GM12878 (cell line): ENCODE results near the gene ATRNL1. TPM values are rescaled to one million over a fixed set of nuclear protein-coding genes. Genes with fewer than 3 reads are reported as not detected.

Source experiments
- ATAC-seq: fragments of 200-7000 bp; cut with Tn5 transposase; 3 replicates; pipeline ENCODE4 v1.9.1; 2020; ENCODE audit warnings: mild to moderate bottlenecking, moderate library complexity
- BruUV-seq: library from RNA; stranded (reverse); fragments of 400-500 nt; replicated peaks from 2 replicates; lab custom pipeline; 2021; lab: Mats Ljungman, UMichigan
- CTCF ChIA-PET: fragments of 300-600 bp; sonication (Branson Sonifier 250); formaldehyde crosslinking; extraction: SDS; loops from one replicate; lab custom pipeline; 2021; ENCODE audit warnings: inconsistent platforms; lab: Yijun Ruan, JAX
- POLR2A ChIA-PET: fragments of 350-600 bp; formaldehyde crosslinking; extraction: SDS; loops from one replicate; lab custom pipeline; 2021; ENCODE audit warnings: inconsistent platforms; lab: Charles Lee
- RAD21 ChIA-PET: fragments of 300-600 bp; sonication (Branson Sonifier 250); formaldehyde crosslinking; loops from one replicate; lab custom pipeline; 2023; ENCODE audit warnings: antibody characterized with exemption; ENCODE audit not compliant: unreplicated experiment; lab: Charles Lee
- SMC1A ChIA-PET: fragments of 300-600 bp; sonication (Branson Sonifier 250); formaldehyde crosslinking; loops from one replicate; lab custom pipeline; 2023; ENCODE audit not compliant: unreplicated experiment, uncharacterized antibody; lab: Charles Lee
- DNase-seq: peaks from one replicate; pipeline ENCODE4 v3.0.0-alpha.2; 2011; ENCODE audit warnings: low read depth, low spot score
- FAIRE-seq: peaks from 3 replicates; lab custom pipeline; 2011; peaks lifted over from hg19 to GRCh38; lab: Jason Lieb, UNC
- H2AFZ ChIP-seq: 2 replicates; pipeline ENCODE4 v1.6.0; 2011; ENCODE audit warnings: low read depth, low read length, control low read depth; ENCODE audit not compliant: control insufficient read depth
- H3K27ac ChIP-seq: 2 replicates; pipeline ENCODE4 v1.5.1; 2011; ENCODE audit warnings: control low read depth; ENCODE audit not compliant: control insufficient read depth, insufficient read depth
- H3K27me3 ChIP-seq, 2 experiments: replicated peaks in 1 of 2; 2 replicates each; pipeline versions ENCODE4 v1.6.0 to v1.6.1; 2011; ENCODE audit warnings: low read length in 1 of 2; ENCODE audit not compliant: control insufficient read depth in 2 of 2, insufficient read depth in 2 of 2
- H3K36me3 ChIP-seq, 2 experiments: 2 replicates each; pipeline ENCODE4 v1.5.1; 2011; ENCODE audit warnings: low read length in 1 of 2; ENCODE audit not compliant: control insufficient read depth in 2 of 2, insufficient read depth in 2 of 2
- H3K4me1 ChIP-seq: 2 replicates; pipeline ENCODE4 v1.6.1; 2011; ENCODE audit warnings: mild to moderate bottlenecking, low read length, moderate library complexity, mixed read lengths; ENCODE audit not compliant: control insufficient read depth, insufficient read depth
- H3K4me2 ChIP-seq: 2 replicates; pipeline ENCODE4 v1.6.0; 2011; ENCODE audit warnings: control low read depth; ENCODE audit not compliant: control insufficient read depth, insufficient read depth
- H3K4me3 ChIP-seq: fragments of 200-600 bp; sonication (generic); 2 replicates; pipeline ENCODE4 v1.5.1; 2016
- H3K79me2 ChIP-seq: 2 replicates; pipeline ENCODE4 v1.6.0; 2011; ENCODE audit warnings: low read length; ENCODE audit not compliant: control insufficient read depth, insufficient read depth
- H3K9ac ChIP-seq: 2 replicates; pipeline ENCODE4 v1.8.0; 2011; ENCODE audit warnings: low read length, control low read depth, mixed read lengths; ENCODE audit not compliant: control insufficient read depth, insufficient read depth
- H3K9me3 ChIP-seq: replicated peaks from 3 replicates; pipeline ENCODE4 v1.5.1; 2011; ENCODE audit warnings: mild to moderate bottlenecking, low read length; ENCODE audit not compliant: control insufficient read depth, insufficient read depth
- H4K20me1 ChIP-seq: 2 replicates; pipeline ENCODE4 v1.6.0; 2011; ENCODE audit not compliant: control insufficient read depth, insufficient read depth
- CREB1 ChIP-seq: IDR thresholded peaks from 2 replicates; pipeline ENCODE4 v1.6.1; 2012; ENCODE audit warnings: low read depth, mild to moderate bottlenecking, inconsistent platforms
- ESRRA ChIP-seq: IDR thresholded peaks from 2 replicates; pipeline ENCODE4 v1.6.1; 2012; ENCODE audit warnings: mild to moderate bottlenecking, low read length, improper control_type of control experiment
- FOS ChIP-seq: IDR thresholded peaks from 3 replicates; pipeline ENCODE4 v1.6.1; 2011; ENCODE audit warnings: borderline replicate concordance; ENCODE audit not compliant: insufficient read length; ENCODE audit errors: extremely low read depth
- HCFC1 ChIP-seq: fragments of 150-350 bp; IDR thresholded peaks from 2 replicates; pipeline ENCODE4 v1.6.1; 2014; ENCODE audit warnings: low read length
- MEF2B ChIP-seq: fragments of 450-650 bp; IDR thresholded peaks from 2 replicates; pipeline ENCODE4 v1.6.1; 2018; ENCODE audit warnings: mild to moderate bottlenecking, moderate library complexity; ENCODE audit not compliant: partially characterized antibody, poor library complexity, severe bottlenecking
- MTA2 ChIP-seq: fragments of 450-650 bp; IDR thresholded peaks from 2 replicates; pipeline ENCODE4 v1.6.1; 2016; ENCODE audit warnings: low read depth, mild to moderate bottlenecking, moderate library complexity
- RAD51 ChIP-seq: fragments of 450-650 bp; IDR thresholded peaks from 2 replicates; pipeline ENCODE4 v1.6.1; 2016; ENCODE audit warnings: moderate library complexity, mild to moderate bottlenecking, inconsistent platforms
- RFX5 ChIP-seq: IDR thresholded peaks from 2 replicates; pipeline ENCODE4 v1.6.1; 2011; ENCODE audit warnings: low read depth, low read length, improper control_type of control experiment
- YY1 ChIP-seq: IDR thresholded peaks from 2 replicates; pipeline ENCODE4 v1.6.1; 2011; ENCODE audit warnings: low read depth, mild to moderate bottlenecking, low read length
- ZBTB33 ChIP-seq: fragments of 450-650 bp; IDR thresholded peaks from 2 replicates; pipeline ENCODE4 v1.6.1; 2017; ENCODE audit warnings: mild to moderate bottlenecking
- WGBS: methylation state at CpG from one replicate; pipeline ENCODE4 v1.1.6; 2016; ENCODE audit warnings: low lambda C conversion rate; ENCODE audit not compliant: insufficient replicate concordance, insufficient coverage; ENCODE audit errors: missing lambda C conversion rate; 5-methylcytosine and 5-hydroxymethylcytosine counted together
- in situ Hi-C: fragments of 300-500 bp; cut with MboI; formaldehyde crosslinking; loops from 9 replicates; pipeline ENCODE4 v1.14.3; 2018; ENCODE audit warnings: mixed read lengths
- intact Hi-C: fragments of 100-400 bp; cut with micrococcal nuclease; formaldehyde crosslinking; loops from one replicate; pipeline ENCODE4 v1.14.2; 2022; ENCODE audit not compliant: unreplicated experiment
- polyA plus RNA-seq, 11 experiments: library from polyadenylated mRNA; depleted of rRNA in 4 of 11; unstranded in 6 of 11; stranded (reverse) in 5 of 11; fragments of >200 nt; fragmentation: Nextera tagmentation in 4 of 11; fragmentation: Illumina TruSeq in 1 of 11; extraction: Ambion mirVana in 4 of 11; extraction: Trizol in 1 of 11; gene quantifications; 1 replicate in 1 of 11; 2 replicates in 10 of 11; pipeline versions ENCODE4 v1.2.1 to v1.2.3, GENCODE V29; 2011 to 2016; ENCODE audit warnings: inconsistent platforms in 2 of 11, missing spikeins in 2 of 11, low read depth in 1 of 11
- total RNA-seq, 4 experiments: library from RNA; depleted of rRNA in 3 of 4; stranded (reverse); fragments of >200 nt in 3 of 4; fragmentation: Illumina TruSeq in 1 of 4; extraction: Trizol in 1 of 4; gene quantifications; 2 replicates each; pipeline versions ENCODE4 v1.2.1 to v1.2.3, GENCODE V29; 2013 to 2021
- TF ChIP-seq, protein P1 (sequence below): fragments of 450-650 bp; IDR thresholded peaks from 2 replicates; pipeline ENCODE4 v1.6.1; 2018; ENCODE audit warnings: borderline replicate concordance, mild to moderate bottlenecking; ENCODE audit not compliant: partially characterized antibody
- TF ChIP-seq, protein P2 (sequence below): IDR thresholded peaks from 2 replicates; pipeline ENCODE4 v1.6.1; 2012; ENCODE audit warnings: low read depth, low read length, improper control_type of control experiment

ATRNL1 gene
- total and polyA plus RNA-seq, 10 of the 15 experiments (the other 5 are each of a cell fraction or from before 2014, with no cell fraction given): 0.03 to 1.4 (median 0.34) TPM

- CTCF ChIA-PET: no interaction called here
- H3K4me3 ChIP-seq: no peak overlapping the region
- TF ChIP-seq ESRRA: no peak
- no peak for TF ChIP-seq MTA2
- no peak for TF ChIP-seq FOS
These were observed 828.6 kb downstream of the ATRNL1 start for GRCh38 chr10:115921795-115922194.

DNA sequence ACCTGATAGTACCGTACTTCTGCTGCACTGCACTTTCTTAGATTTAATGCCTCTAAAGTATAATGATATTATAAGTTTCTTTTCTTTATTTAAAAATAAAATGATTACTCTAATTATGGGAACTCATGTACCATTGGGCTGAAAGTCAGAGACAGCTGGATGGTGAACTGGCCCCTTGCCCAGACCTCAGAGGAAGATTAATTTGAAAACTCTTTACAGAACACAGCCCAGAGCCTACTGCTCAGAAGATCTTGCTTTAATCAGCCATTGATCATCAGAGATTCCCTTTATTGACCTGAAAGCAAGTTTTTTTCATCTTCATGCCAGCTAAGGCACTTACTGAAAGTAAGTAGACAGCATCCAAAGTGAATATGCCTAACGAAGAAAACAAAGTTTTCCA is 838.1 kb downstream of the ATRNL1 start:
- 16% methylated on average over 2 of the region's 2 CpGs for WGBS
- in situ Hi-C loops (no loop called here), intact Hi-C loops (no loop called here)
- ChIA-PET POLR2A (no interaction called here), CTCF (no interaction called here), SMC1A (no interaction called here), RAD21 (no interaction called here)
- BruUV-seq: no TSS peak
- H3K36me3 ChIP-seq: no peaks in the 10 kb centered on the region
- ATAC-seq (no peak), DNase-seq (no peak), FAIRE-seq (no peak)
- no peak overlapping the region for H2AFZ ChIP-seq
- no peaks in the 10 kb centered on the region; a peak in 1 of 4 replicates for H3K27me3 ChIP-seq
- no peak overlapping the region for H3K4me3 ChIP-seq
- no peaks in the 10 kb centered on the region for H3K4me1 ChIP-seq
- no peak overlapping the region for H3K27ac ChIP-seq
- no peak overlapping the region for H3K4me2 ChIP-seq
- no peaks in the 10 kb centered on the region for H3K9me3 ChIP-seq
- no peak overlapping the region for H3K9ac ChIP-seq
- no peaks in the 10 kb centered on the region for H4K20me1 ChIP-seq
- no peaks in the 10 kb centered on the region for H3K79me2 ChIP-seq
- TF ChIP-seq, protein P1, sequence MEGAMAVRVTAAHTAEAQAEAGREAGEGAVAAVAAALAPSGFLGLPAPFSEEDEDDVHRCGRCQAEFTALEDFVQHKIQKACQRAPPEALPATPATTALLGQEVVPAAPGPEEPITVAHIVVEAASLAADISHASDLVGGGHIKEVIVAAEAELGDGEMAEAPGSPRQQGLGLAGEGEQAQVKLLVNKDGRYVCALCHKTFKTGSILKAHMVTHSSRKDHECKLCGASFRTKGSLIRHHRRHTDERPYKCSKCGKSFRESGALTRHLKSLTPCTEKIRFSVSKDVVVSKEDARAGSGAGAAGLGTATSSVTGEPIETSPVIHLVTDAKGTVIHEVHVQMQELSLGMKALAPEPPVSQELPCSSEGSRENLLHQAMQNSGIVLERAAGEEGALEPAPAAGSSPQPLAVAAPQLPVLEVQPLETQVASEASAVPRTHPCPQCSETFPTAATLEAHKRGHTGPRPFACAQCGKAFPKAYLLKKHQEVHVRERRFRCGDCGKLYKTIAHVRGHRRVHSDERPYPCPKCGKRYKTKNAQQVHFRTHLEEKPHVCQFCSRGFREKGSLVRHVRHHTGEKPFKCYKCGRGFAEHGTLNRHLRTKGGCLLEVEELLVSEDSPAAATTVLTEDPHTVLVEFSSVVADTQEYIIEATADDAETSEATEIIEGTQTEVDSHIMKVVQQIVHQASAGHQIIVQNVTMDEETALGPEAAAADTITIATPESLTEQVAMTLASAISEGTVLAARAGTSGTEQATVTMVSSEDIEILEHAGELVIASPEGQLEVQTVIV: no peak
- TF ChIP-seq YY1: no peak
- TF ChIP-seq MEF2B: no peak
- TF ChIP-seq CREB1: no peak
- no peak for TF ChIP-seq RFX5
- TF ChIP-seq, protein P2, sequence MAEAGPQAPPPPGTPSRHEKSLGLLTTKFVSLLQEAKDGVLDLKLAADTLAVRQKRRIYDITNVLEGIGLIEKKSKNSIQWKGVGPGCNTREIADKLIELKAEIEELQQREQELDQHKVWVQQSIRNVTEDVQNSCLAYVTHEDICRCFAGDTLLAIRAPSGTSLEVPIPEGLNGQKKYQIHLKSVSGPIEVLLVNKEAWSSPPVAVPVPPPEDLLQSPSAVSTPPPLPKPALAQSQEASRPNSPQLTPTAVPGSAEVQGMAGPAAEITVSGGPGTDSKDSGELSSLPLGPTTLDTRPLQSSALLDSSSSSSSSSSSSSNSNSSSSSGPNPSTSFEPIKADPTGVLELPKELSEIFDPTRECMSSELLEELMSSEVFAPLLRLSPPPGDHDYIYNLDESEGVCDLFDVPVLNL: no peak
- no peak for TF ChIP-seq HCFC1
- no peak for TF ChIP-seq RAD51
- no peak for TF ChIP-seq ZBTB33

More at GRCh38 chr10:115921795-115922194, 828.6 kb downstream of the ATRNL1 start:
- intact Hi-C loops (no loop called here), in situ Hi-C loops (no loop called here)
- WGBS: 2% methylated on average over 4 of the region's 4 CpGs
- DNase-seq: no peak
- no TSS peak for BruUV-seq
- no peaks in the 10 kb centered on the region for H3K79me2 ChIP-seq
- no peaks in the 10 kb centered on the region for H3K9me3 ChIP-seq
- no peaks in the 10 kb centered on the region for H3K4me1 ChIP-seq
- SMC1A ChIA-PET: no interaction called here
- no peaks in the 10 kb centered on the region for H4K20me1 ChIP-seq
- no peak overlapping the region for H3K27ac ChIP-seq
- no peaks in the 10 kb centered on the region for H3K27me3 ChIP-seq
- H3K4me2 ChIP-seq: no peak overlapping the region
- RAD21 ChIA-PET: no interaction called here
- H3K36me3 ChIP-seq: no peaks in the 10 kb centered on the region
- ATAC-seq: no peak
- POLR2A ChIA-PET: no interaction called here
- no peak overlapping the region for H3K9ac ChIP-seq
- H2AFZ ChIP-seq: no peak overlapping the region
- FAIRE-seq: no peak
